Measurements from ENCODE around the gene AR.

The AR gene, protein sequence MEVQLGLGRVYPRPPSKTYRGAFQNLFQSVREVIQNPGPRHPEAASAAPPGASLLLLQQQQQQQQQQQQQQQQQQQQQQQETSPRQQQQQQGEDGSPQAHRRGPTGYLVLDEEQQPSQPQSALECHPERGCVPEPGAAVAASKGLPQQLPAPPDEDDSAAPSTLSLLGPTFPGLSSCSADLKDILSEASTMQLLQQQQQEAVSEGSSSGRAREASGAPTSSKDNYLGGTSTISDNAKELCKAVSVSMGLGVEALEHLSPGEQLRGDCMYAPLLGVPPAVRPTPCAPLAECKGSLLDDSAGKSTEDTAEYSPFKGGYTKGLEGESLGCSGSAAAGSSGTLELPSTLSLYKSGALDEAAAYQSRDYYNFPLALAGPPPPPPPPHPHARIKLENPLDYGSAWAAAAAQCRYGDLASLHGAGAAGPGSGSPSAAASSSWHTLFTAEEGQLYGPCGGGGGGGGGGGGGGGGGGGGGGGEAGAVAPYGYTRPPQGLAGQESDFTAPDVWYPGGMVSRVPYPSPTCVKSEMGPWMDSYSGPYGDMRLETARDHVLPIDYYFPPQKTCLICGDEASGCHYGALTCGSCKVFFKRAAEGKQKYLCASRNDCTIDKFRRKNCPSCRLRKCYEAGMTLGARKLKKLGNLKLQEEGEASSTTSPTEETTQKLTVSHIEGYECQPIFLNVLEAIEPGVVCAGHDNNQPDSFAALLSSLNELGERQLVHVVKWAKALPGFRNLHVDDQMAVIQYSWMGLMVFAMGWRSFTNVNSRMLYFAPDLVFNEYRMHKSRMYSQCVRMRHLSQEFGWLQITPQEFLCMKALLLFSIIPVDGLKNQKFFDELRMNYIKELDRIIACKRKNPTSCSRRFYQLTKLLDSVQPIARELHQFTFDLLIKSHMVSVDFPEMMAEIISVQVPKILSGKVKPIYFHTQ

DNA sequence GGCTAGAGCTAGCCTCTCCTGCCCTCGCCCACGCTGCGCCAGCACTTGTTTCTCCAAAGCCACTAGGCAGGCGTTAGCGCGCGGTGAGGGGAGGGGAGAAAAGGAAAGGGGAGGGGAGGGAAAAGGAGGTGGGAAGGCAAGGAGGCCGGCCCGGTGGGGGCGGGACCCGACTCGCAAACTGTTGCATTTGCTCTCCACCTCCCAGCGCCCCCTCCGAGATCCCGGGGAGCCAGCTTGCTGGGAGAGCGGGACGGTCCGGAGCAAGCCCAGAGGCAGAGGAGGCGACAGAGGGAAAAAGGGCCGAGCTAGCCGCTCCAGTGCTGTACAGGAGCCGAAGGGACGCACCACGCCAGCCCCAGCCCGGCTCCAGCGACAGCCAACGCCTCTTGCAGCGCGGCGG lies at the start of gene AR:
Gene AR, plus strand, starts transcription at position 204 of the 400 bp plus-strand sequence. CDS start 1,126 bp downstream, outside the sequence.
- DNase-seq: no peak
- H3K9ac ChIP-seq (ENCODE audit: low read length): no peak within 1 kb of the TSS
- no peaks in the 10 kb centered on the region for H3K36me3 ChIP-seq (replicated peaks; ENCODE audit: insufficient read depth, low read length)
- TF ChIP-seq EZH2phosphoT487 (IDR thresholded peaks at IDR 0.05; ENCODE audit: low read length): no peak
- TF ChIP-seq, protein P1, sequence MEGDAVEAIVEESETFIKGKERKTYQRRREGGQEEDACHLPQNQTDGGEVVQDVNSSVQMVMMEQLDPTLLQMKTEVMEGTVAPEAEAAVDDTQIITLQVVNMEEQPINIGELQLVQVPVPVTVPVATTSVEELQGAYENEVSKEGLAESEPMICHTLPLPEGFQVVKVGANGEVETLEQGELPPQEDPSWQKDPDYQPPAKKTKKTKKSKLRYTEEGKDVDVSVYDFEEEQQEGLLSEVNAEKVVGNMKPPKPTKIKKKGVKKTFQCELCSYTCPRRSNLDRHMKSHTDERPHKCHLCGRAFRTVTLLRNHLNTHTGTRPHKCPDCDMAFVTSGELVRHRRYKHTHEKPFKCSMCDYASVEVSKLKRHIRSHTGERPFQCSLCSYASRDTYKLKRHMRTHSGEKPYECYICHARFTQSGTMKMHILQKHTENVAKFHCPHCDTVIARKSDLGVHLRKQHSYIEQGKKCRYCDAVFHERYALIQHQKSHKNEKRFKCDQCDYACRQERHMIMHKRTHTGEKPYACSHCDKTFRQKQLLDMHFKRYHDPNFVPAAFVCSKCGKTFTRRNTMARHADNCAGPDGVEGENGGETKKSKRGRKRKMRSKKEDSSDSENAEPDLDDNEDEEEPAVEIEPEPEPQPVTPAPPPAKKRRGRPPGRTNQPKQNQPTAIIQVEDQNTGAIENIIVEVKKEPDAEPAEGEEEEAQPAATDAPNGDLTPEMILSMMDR (IDR thresholded peaks at IDR 0.05; ENCODE audit: low read length): no peak
- no peak for TF ChIP-seq EZH2 (optimal IDR thresholded peaks at IDR 0.05; ENCODE audit: low read depth, low read length)
- no peaks in the 10 kb centered on the region for H3K27me3 ChIP-seq (replicated peaks; ENCODE audit: insufficient read depth, low read length)
- H3K27ac ChIP-seq (ENCODE audit: low read length): no peak within 1 kb of the TSS
- no peaks in the 10 kb centered on the region for H3F3A ChIP-seq (ENCODE audit: insufficient read depth, low read length)
- H2AFZ ChIP-seq (ENCODE audit: low read length): peak within 1 kb of the TSS; percentile 53; the same call in 1 of the 2 replicates
- H3K9me2 ChIP-seq (replicated peaks; ENCODE audit: insufficient read depth, low read length): no peaks in the 10 kb centered on the region
- H3K4me2 ChIP-seq (ENCODE audit: low read depth, low read length): peak within 1 kb of the TSS; percentile 83
- H4K20me1 ChIP-seq (ENCODE audit: insufficient read depth, low read length): no peaks in the 10 kb centered on the region
- H3K79me2 ChIP-seq (ENCODE audit: low read length): no peaks in the 10 kb centered on the region
- H3K4me1 ChIP-seq (ENCODE audit: low read length): no peaks in the 10 kb centered on the region
- H3K4me3 ChIP-seq (ENCODE audit: low read length): peak within 1 kb of the TSS; percentile 48
- H3K9me3 ChIP-seq (replicated peaks; ENCODE audit: insufficient read depth, low read length): no peaks in the 10 kb centered on the region

DNA sequence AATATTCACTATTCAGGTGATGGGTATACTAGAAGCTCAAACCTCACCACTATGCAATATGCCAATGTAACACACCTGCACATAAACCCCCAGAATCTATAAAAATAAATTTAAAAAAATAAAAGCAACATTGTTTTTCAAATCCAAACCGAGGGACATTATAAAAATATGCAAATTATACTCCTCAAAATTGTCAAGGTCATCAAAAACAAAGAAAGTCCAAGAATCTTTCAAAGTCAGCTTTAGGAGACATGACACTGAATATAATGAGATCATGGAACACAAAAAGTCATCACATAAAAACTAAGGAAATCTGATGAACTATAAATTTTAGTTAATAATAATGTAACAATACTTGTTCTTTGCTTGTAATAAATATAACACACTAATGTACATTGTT lies 43.2 kb upstream of the AR start:
- no peak overlapping the region for H2AFZ ChIP-seq (ENCODE audit: low read length)
- no peaks in the 10 kb centered on the region for H3K79me2 ChIP-seq (ENCODE audit: low read length)
- H3F3A ChIP-seq (ENCODE audit: insufficient read depth, low read length): no peaks in the 10 kb centered on the region
- H3K4me3 ChIP-seq (ENCODE audit: low read length): no peak overlapping the region
- H3K9me3 ChIP-seq (replicated peaks; ENCODE audit: insufficient read depth, low read length): no peaks in the 10 kb centered on the region
- H3K4me1 ChIP-seq (ENCODE audit: low read length): no peaks in the 10 kb centered on the region
- TF ChIP-seq EZH2 (optimal IDR thresholded peaks at IDR 0.05; ENCODE audit: low read depth, low read length) (no peak), EZH2phosphoT487 (IDR thresholded peaks at IDR 0.05; ENCODE audit: low read length) (no peak)
- TF ChIP-seq, protein P1 (IDR thresholded peaks at IDR 0.05; ENCODE audit: low read length): no peak
- no peak overlapping the region for H3K9ac ChIP-seq (ENCODE audit: low read length)
- H3K27ac ChIP-seq (ENCODE audit: low read length): no peak overlapping the region
- no peaks in the 10 kb centered on the region for H3K9me2 ChIP-seq (replicated peaks; ENCODE audit: insufficient read depth, low read length)
- no peaks in the 10 kb centered on the region for H4K20me1 ChIP-seq (ENCODE audit: insufficient read depth, low read length)
- DNase-seq: no peak
- H3K4me2 ChIP-seq (ENCODE audit: low read depth, low read length): no peak overlapping the region
- no peaks in the 10 kb centered on the region for H3K36me3 ChIP-seq (replicated peaks; ENCODE audit: insufficient read depth, low read length)
- no peaks in the 10 kb centered on the region for H3K27me3 ChIP-seq (replicated peaks; ENCODE audit: insufficient read depth, low read length)

DNA sequence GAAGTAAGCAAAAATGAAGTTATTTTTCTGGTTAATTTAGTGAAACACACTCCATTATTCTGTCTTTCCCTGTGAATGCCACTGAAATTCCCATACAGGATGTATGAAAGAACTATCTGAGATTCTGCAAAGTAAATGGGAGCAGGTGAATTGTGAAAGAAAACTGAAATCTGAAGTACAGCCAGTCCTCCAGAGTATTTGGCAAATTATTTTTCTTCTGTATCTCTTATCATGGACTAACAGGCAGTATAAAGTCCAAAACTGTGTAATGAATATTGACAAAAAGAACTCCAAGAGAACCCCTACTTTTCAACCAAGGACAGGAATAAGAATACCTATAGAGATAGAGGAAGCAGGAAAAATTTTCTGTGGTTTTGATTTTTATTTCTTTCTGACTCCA lies 40.8 kb upstream of the AR start:
- TF ChIP-seq, protein P1 (IDR thresholded peaks at IDR 0.05; ENCODE audit: low read length): no peak
- TF ChIP-seq EZH2phosphoT487 (IDR thresholded peaks at IDR 0.05; ENCODE audit: low read length) (no peak), EZH2 (optimal IDR thresholded peaks at IDR 0.05; ENCODE audit: low read depth, low read length) (no peak)
- Histone ChIP-seq H3K9ac (ENCODE audit: low read length) (no peak overlapping the region), H3K4me1 (ENCODE audit: low read length) (no peaks in the 10 kb centered on the region), H3K4me3 (ENCODE audit: low read length) (no peak overlapping the region), H2AFZ (ENCODE audit: low read length) (no peak overlapping the region), H3K36me3 (replicated peaks; ENCODE audit: insufficient read depth, low read length) (no peaks in the 10 kb centered on the region), H3K27me3 (replicated peaks; ENCODE audit: insufficient read depth, low read length) (no peaks in the 10 kb centered on the region), H3F3A (ENCODE audit: insufficient read depth, low read length) (no peaks in the 10 kb centered on the region), H3K4me2 (ENCODE audit: low read depth, low read length) (no peak overlapping the region), H3K27ac (ENCODE audit: low read length) (no peak overlapping the region), H3K9me2 (replicated peaks; ENCODE audit: insufficient read depth, low read length) (no peaks in the 10 kb centered on the region), H3K9me3 (replicated peaks; ENCODE audit: insufficient read depth, low read length) (no peaks in the 10 kb centered on the region), H4K20me1 (ENCODE audit: insufficient read depth, low read length) (no peaks in the 10 kb centered on the region), H3K79me2 (ENCODE audit: low read length) (no peaks in the 10 kb centered on the region)
- DNase-seq: no peak
